Loucy (cell line): ENCODE results near the gene WDR87.

ENCODE experiments used
- CTCF ChIP-seq: fragments of 200-600 bp; sonication (generic); conservative IDR thresholded peaks from 2 replicates; pipeline ENCODE4 v1.5.1; 2014; ENCODE audit warnings: mild to moderate bottlenecking, antibody characterized with exemption, low read length
- EZH2phosphoT487 ChIP-seq: fragments of 200-600 bp; IDR thresholded peaks from 2 replicates; pipeline ENCODE4 v1.6.1; 2018; ENCODE audit warnings: antibody characterized with exemption, mild to moderate bottlenecking, moderate library complexity, borderline replicate concordance

- TF ChIP-seq CTCF, result no peak
- no peak for TF ChIP-seq EZH2phosphoT487
Measured at GRCh38 chr19:37953171-37953917, 47.0 kb upstream of the WDR87 start.
